Stimulated activated CD4-positive, alpha-beta T cell treated with anti-CD3 and anti-CD28 coated beads, TNF-alpha, amount 100 ng/mL, for 1 hour (primary cell): ENCODE data around the gene CREBBP.

Experiments used
- DNase-seq, 3 donors: peaks; one replicate each; pipeline ENCODE4 v3.0.0-alpha.2; 2020; ENCODE audit warnings: low read depth in 3 of 3, low spot score in 1 of 3

The CREBBP gene

DNA sequence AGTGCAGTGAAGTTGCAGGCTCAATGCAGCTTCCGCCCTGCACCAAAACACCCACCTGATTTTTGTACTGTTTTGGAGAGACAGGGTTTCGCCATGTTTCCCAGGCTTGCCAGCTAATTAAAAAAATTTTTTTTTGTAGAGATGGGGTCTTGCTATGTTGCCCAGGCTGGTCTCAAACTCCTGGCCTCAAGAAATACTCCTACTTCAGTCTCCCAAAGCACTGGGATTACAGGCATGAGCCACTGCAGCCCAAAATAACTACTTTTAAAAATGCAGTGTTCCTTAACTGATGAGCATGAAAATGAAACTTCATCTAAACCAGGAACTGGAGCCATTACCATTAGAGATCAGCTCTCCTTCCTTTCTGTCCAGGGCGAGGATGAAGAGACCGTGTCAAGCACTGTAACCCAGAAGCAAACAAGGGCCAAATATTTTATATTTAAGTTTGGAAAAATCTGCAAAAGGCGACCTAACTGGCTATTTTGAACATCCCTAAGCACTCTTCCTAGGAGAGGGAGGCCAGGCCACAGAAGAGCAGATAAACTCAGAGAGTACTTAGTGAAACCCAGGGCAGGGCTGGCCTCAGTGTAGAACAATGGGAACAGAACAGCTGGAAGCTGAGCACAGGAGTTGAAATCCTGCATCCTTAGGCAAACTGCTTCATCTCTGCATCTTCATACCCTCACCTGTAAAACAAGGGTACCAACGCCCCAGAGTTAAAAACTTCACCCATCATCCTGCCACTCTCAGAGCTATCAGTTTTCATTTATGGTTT, 24.0 kb downstream of the CREBBP start:
- no peak for DNase-seq

DNA sequence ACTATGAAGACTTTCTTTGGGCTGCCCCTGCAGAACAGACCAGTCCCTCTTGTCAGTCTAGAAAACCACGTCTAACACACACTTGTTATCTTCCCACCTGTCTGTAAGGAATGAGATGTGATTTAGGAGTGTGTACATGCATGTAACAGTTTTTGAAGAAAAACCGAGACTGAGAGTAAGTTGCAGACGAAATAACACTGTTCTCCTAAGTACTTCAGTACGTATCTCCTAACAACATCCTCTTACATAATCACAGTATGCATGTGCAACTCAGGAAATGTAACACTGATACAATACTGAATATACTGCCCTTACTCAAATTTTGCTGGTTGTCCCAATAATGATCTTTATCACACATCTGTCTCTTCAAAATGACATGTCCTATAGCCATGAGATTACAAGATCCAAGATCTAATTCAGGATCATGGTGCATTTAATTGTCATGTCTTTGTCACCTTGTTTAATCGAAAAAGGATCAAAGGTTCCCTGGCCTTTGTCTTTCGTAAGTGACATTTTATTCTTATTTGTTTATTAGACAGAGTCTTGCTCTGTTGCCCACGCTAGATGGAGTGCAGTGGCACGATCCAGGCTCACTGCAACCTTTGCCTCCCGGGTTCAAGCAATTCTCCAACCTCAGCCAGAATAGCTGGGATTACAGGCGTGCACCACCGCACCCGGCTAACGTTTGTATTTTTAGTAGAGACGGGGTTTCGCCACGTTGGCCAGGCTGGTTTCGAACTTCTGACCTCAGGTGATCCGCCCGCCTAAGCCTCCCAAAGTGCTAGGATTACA, 25.6 kb downstream of the CREBBP start:
- no peak for DNase-seq

DNA sequence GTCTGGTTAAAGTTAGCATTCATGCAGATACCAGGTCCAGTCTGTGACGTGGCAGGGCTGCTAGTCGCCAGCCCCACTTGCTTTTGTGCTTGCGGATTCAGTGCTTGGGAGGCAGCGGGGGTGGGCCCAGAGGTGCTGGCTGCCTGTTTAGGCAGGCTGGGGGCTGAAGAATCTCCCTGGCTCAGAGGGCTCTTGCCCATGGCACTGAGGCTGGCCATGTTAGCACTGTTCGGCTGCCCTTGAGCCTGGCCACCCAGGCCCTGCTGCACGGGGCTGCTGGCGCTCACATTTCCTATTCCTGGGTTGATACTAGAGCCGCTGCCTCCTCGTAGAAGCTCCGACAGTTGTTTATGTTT, 30.0 kb downstream of the CREBBP start:
- DNase-seq = no peak

DNA sequence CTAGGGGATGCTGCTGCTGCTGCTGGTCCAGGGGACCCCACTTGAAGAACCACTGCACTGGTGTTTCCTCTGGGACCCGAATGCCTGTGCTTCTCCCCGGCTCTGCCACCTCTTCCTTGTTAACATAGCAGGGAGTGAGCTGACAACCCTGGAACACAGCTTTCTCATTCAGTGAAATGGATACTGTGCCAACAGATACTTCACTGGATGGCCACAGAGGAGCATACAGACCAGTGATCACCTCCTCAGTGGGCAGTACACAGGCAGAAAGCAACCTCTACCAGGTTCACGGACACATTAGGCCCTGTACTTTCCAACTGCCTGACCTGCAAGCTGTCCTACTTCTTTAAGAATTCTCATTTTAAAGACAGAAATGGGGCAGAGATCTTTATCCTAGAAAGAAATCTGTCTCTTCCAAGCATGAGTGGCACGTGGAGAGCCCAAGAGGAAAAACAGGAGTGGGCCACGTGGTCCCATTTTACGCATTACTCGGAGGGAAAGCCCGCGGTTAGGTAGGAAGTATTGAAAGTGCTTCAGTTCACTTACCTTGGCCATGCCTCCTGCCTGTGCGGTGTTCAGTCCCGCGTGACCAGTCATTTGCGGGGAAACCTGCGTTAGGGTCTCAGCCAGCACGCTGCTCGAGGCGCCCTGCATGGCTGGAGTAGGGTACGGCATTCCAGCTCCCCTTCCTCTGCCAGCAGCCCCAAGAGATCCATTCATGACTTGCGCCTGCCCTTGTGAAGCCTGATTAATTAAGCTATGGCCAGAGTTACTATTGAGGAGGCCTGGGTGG, 30.6 kb downstream of the CREBBP start:
- no peak for DNase-seq

DNA sequence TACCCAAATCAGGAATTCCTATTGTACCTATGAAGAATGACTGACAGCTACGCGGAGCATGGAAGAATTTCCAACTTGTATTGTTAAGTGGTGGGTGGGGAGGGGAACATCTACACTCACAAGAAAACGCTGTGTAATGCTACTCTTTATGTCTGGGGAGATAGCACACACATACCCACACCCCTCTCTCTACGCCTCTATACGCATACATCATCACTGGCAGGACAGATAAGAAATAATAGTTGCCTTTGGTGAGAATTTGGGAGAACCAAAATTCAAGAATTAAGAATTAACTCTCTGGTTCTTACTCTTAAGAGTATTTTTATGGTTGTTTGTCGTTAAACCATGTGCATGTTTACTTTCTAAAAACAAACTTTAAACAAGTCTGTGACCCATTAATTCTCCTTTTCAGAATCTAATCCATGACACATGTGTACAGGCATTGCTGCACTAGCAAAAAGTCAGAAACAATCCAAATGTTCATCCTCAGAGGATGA, 33.9 kb downstream of the CREBBP start:
- no peak for DNase-seq

DNA sequence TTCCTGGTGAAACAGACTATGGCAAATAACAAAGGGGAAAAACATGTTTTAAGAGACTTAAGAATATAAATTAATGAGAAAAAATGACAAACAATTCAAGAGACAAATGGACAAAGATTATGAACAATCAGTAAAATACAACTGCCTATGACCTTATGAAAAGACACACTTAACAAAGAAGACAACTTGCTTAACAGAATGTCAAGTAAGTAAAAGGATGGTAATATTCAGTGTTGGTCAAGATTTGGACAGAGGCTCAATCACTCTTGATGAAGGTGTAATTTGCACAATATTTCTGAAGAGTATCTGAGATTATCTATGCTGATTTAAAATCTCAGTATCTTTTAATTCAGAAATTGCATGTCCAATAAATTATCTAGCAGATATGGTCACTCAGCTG, 34.4 kb downstream of the CREBBP start:
- DNase-seq = no peak

DNA sequence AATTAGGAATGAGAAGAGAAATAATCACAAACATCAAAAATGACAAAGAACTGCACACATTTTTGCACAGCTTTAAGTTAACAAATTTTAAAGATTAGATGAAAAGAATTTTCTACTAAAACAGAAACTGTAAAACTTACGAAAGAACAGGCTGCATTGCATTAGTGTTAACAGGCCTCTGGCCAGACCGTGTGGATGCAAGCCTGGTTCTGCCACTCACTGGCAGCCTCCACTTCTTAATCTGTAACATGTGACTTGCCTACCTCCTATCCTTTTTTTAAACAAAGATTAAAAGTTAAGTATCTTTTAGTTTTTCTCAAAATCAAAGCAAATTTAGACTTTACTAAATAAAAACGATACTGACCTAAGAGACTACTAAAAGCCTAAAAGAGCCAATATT, 37.5 kb downstream of the CREBBP start:
- DNase-seq = no peak

DNA sequence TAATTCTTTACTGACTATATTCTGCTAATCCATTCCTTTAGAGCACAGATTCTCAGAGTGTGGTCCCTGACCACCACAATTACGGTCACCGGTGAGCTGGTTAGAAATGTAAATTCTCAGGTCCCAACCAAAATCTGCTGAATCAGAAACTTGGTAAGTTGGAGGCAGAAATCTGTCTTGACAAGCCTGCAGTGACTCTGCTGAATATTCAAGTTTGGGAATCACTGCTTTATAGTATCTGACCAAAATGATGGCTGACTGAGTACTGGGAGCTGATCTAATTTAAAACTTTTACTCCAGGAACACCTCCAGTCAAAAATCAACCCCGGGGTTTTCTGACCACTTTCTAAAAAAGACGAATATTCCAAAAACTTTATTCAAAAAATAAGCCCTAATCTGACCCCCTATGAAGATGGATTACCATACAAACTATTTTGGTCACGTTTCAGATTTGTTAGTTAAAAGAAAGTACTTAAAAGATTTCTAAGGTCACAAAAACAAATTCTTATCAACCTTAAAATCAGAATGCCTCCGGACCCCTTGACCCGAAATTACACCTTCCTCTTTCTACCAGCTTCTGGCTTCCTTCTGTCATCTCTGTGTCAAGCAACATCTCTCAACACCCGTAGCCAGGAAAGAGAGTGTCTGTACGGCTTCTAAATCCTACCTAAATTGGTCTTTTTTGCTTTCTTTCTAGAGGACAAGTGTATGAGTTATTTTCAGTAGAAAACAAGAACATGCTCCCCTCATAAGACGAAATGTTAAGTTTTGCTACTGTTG, 38.6 kb downstream of the CREBBP start:
- DNase-seq = no peak

DNA sequence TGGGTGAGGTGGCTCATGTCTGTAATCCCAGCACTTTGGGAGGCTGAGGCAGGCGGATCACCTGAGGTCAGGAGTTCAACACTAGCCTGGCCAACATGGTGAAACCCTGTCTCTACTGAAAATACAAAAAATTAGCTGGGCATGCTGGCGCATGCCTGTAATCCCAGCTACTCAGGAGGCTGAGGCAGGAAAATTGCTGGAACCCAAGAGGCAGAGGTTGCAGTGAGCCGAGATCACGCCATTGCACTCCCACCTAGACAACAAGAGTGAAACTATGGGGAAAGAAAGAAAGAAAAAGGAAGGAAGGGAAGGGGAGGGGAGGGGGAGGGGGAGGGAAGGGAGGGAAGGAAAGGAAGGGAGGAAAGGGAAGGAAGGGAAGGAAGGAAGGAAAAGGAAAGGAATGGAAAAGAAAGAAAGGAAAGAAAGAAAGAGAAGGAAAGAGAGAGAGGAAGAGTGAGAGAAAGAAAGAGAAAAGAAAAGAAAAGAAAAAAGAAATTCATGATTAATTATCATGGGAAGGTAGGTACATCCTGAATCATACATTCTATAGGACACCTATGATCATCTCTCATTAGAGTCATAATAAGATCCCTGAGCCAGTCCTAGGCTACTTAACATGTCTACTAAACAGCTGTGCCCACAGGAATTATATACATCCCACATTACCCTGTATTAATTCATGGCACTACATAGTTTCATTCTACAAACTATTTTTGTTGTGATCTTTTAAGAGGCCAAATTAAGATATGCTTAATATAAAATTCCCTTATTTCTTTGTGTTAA, 40.9 kb downstream of the CREBBP start:
- no peak for DNase-seq

DNA sequence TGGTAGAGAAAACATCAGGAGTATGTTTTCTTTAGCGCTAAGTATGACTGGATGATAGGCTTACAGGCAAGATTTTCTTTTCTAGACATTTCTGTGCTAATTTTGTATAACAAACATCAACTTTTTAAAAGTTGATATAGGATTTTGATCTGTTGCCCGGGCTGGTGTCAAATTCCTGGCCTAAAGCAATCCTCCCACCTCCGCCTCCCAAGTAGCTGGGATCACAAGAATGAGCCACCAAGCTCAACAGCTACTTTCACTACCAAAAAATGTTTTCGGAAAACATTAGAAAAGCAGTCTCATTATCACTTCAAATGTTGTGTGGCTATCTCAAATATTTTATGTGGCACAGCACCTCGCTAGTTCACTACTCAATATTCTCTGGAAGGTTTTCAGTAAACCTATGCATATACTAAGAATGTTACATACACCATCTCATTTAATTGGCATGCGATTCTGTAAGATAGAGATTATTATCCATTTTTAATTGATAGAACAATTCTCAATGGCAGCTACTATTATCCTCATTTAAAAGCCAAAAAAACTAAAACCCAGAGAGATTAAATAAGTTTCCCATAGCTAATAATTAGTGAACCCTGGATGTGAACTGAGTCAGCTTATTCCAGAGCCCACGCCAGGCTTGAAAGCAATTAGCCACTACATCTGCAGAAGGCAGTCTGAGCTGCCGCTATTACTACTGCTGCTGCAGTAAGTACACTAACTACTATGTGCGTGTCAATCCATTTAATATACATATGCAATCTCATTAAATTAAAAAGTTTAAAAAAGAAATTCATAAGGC, 41.7 kb downstream of the CREBBP start:
- DNase-seq = no peak

DNA sequence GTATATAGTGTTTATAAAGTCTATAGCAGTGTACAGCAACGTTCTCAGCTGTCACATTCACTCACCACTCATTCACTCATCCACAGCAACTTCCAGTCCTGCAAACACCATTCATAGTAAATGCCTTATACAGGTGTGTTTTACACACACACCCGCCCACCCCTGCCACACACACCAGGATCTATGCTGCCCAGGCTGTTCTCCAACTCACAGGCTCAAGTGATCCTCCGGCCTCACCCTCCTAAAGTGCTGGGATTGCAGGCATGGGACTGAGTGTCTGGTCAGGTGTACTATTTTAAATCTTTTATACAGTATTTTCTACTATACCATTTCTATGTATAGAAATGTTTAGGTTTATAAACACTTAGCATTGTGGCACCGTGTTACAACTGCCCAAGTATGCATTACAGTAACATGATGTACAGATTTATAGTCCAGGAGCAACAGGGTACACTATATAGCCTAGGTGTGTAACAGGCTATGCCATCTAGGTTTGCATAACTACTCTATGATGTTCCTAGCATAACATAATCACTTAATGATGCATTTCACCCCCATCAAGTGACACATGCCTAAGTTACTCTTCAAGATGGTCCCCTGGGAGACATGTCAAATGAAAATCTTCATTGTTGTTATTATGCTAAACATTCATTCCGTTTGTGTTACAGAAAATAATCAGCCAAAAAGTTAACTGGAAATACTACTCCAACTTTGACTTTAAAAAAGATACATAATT, 42.5 kb downstream of the CREBBP start:
- no peak for DNase-seq

DNA sequence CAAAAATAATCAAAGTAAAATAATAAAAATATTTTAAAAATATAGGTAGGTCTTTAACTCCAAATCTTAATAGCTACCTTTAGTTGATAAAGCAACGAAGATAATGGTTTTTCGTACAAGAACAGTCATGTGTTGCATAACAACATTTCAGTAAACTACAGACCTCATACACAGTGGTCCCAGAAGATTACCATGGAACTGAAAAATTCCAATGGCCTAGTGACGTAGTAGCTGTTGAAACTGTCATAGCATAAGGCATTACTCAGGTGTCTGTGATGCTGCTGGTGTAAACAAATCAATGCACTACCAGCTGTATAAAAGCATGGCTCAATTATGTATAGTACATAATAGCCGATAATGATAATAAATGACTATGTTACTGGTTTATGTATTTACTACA, 43.9 kb downstream of the CREBBP start:
- DNase-seq = no peak

DNA sequence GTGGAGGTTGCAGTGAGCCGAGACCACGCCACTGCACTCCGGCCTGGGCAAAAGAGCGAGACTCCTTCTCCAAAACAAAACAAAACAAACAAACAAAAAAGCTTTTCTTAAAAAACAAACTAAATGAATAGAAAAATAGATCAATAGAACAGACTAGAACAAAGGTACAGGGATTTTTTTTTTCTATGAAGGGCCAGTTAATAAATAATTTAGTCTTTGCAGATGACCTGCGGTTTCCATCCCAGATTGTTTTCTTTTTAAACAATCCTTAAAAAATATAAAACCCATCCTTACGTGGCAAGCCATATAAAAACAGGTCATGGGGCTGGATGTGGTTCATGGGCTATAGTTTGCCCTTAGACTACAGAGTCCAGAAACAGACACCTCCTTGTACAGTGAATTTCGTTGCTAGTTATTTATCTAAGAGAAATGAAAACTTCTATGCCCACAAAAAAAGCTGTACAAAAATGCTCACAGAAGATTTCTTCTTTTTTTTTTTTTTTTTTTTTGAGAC, 45.4 kb downstream of the CREBBP start:
- DNase-seq = no peak

DNA sequence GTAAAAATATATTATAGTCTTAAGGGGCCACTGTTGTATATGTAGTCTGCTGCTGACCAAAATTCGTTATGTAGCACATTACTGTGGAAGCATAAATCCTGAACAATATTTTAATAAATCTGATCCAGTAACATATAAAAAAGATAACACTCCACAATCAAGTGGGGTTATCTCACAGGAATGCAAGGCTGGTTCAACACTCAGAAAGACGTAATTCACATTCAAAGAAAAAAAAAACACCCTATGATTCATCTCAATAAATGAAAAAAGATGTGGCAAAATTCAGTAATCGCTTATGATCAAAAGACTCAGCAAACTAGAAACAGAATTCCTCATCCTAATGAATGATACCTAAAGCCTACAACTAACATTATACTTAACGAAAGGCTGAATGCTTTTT, 47.8 kb downstream of the CREBBP start:
- DNase-seq = no peak

DNA sequence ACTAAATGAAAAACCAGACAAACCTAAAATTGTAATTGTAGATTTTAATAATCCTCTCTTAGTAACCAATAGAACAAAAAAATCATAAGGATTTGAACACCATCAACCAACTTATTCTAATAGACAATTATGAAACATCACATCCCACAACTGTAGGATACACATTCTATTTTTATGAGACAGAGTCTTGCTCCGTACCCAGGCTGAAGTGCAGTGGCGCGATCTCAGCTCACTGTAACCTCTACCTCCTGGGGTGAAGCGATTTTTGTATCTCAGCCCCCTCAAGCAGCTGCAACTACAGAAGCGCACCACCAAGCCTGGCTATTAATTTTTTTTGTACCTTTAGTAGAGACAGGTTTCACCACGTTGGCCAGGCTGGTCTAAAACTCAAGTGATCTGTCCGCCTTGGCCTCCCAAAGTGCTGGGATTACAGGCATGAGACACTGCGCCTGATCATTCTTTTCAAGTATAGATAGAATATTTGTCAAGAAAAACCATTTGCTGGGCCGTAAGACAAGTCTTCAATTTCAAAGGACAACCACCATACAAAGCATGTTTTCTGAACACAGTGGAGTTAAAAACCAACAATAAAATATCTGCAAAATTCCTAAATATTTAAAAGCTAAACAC, 49.8 kb downstream of the CREBBP start:
- DNase-seq = no peak

DNA sequence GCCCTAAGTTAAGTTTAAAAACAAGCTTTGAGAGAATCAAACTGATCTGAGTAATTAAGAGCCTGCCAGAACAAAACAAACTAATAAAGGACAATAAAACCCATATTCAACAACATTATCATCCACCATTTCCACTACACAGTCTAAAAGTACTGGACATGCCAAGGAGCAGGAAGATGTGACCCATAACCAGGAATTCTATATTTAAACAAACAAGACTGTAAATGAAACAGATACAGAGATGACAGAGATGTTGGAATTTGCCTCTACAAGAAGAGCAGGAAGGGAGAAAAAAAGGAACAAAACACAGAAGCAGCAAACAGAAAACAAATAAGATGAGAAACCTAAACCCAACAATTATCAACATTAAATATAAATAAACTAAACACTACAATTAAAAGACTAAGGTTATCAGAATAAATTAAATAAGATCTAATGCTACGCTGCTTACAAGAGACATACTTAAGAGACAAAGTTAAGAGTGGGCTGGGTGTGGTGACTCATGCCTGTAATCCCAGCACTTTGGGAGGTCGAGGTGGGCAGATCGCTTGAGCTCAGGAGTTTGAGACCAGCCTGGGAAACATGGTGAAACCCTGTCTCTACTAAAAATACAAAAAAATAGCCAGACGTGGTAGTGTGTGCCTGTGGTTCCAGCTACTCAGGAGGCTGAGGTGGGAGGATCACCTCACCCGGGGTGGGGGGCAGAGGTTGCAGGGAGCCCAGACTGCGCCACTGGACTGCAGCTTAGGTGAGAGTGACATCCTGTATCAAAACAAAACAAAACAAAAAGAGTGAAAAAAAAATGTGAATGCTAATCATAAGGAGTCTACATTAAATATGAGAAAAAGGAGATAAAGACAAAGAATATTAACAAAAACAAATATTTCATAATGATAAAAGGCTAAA, 50.6 kb downstream of the CREBBP start:
- no peak for DNase-seq

DNA sequence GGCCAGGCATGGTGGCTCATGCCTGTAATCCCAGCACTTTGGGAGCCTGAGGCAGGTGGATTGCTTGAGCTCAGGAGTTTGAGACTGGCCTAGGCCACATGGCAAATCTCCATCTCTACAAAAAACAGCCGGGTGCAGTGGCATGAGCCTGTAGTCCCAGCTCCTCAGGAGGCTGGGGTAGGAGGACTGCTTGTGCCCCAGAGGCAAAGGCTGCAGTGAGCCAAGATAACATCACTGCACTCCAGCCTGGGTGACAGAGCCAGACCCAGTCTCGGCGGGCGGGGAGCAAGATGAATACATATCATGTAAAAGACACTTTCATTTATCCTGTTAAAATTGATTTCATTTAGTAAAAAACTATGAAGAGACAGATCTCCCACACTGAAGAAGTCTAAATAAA, 54.6 kb downstream of the CREBBP start:
- DNase-seq = no peak
